HCT116 (cell line): ENCODE results near the gene HAUS8. TPM values are rescaled to one million over a fixed set of nuclear protein-coding genes. Genes with fewer than 3 reads are reported as not detected.

ENCODE experiments used
- ATAC-seq: fragments of 200-7000 bp; cut with Tn5 transposase; 2 replicates; pipeline ENCODE4 v1.9.1; 2020; ENCODE audit warnings: mild to moderate bottlenecking, moderate library complexity
- BruUV-seq: library from RNA; stranded (reverse); fragments of 400-500 nt; replicated peaks from 2 replicates; lab custom pipeline; 2021; lab: Mats Ljungman, UMichigan
- CTCF ChIA-PET: fragments of 300-600 bp; sonication (Branson Sonifier 250); formaldehyde crosslinking; loops from one replicate; lab custom pipeline; 2021; ENCODE audit warnings: antibody characterized with exemption; lab: Charles Lee
- POLR2A ChIA-PET: fragments of 300-600, 350-600 bp; sonication (Branson Sonifier 250); formaldehyde crosslinking; loops from one replicate; lab custom pipeline; 2021; ENCODE audit warnings: antibody characterized with exemption; lab: Charles Lee
- RAD21 ChIA-PET, 2 experiments: fragments of 300-600 bp; sonication (Branson Sonifier 250); formaldehyde crosslinking; loops; one replicate each; lab custom pipeline; 2023; ENCODE audit warnings: low total read pairs in 2 of 2; ENCODE audit not compliant: uncharacterized antibody in 2 of 2, unreplicated experiment in 2 of 2, low non-redundant PET in 1 of 2; lab: Charles Lee
- DNase-seq: peaks from one replicate; pipeline ENCODE4 v3.0.0-alpha.2; 2010; ENCODE audit warnings: low read depth, low spot score
- H2AFZ ChIP-seq: fragments of 200-600 bp; shearing (Covaris generic), sonication (generic); 2 replicates; pipeline ENCODE4 v1.6.1; 2017; ENCODE audit warnings: low read depth, mixed run types, mixed read lengths, antibody characterized with exemption, low read length; ENCODE audit not compliant: poor library complexity, severe bottlenecking
- H3K27ac ChIP-seq: 2 replicates; pipeline ENCODE4 v1.5.1; 2012; ENCODE audit warnings: low read depth, low read length
- H3K27me3 ChIP-seq: fragments of 200-600 bp; sonication (generic); 2 replicates; pipeline ENCODE4 v1.6.1; 2016; ENCODE audit warnings: mixed run types, low read length, mixed read lengths; ENCODE audit not compliant: insufficient read depth
- H3K36me3 ChIP-seq, 2 experiments: fragments of 200-500 bp in 1 of 2; fragments of 200-600 bp in 1 of 2; sonication (Bioruptor generic) in 1 of 2; sonication (generic) in 1 of 2; 2 replicates each; pipeline versions ENCODE4 v1.5.1 to v1.6.1; 2014 to 2016; ENCODE audit warnings: low read length in 2 of 2, inconsistent platforms in 1 of 2, mixed read lengths in 1 of 2, mixed run types in 1 of 2; ENCODE audit not compliant: insufficient read depth in 2 of 2, control insufficient read depth in 1 of 2
- H3K4me1 ChIP-seq, 2 experiments: fragments of 200-600 bp in 1 of 2; sonication (generic) in 1 of 2; 2 replicates each; pipeline versions ENCODE4 v1.5.1 to v1.6.1; 2012 to 2017; ENCODE audit warnings: low read length in 2 of 2, inconsistent platforms in 1 of 2, mild to moderate bottlenecking in 1 of 2, mixed read lengths in 1 of 2, mixed run types in 1 of 2, moderate library complexity in 1 of 2; ENCODE audit not compliant: insufficient read depth in 2 of 2, control insufficient read depth in 1 of 2
- H3K4me2 ChIP-seq: fragments of 200-600 bp; sonication (generic); 2 replicates; pipeline ENCODE4 v1.6.1; 2017; ENCODE audit warnings: mixed run types, low read length, mixed read lengths
- H3K4me3 ChIP-seq, 2 experiments: fragments of 200-600 bp in 1 of 2; sonication (generic) in 1 of 2; replicated peaks in 1 of 2; 2 replicates each; pipeline ENCODE4 v1.5.1; 2011 to 2016; ENCODE audit warnings: low read length in 2 of 2, control low read depth in 1 of 2, low read depth in 1 of 2, mild to moderate bottlenecking in 1 of 2, mixed read lengths in 1 of 2, mixed run types in 1 of 2
- H3K79me2 ChIP-seq: fragments of 200-600 bp; sonication (generic); 2 replicates; pipeline ENCODE4 v1.6.1; 2017; ENCODE audit warnings: mild to moderate bottlenecking, mixed run types, low read length, moderate library complexity, mixed read lengths; ENCODE audit not compliant: insufficient read depth
- H3K9ac ChIP-seq: fragments of 200-600 bp; sonication (generic); 2 replicates; pipeline ENCODE4 v1.6.1; 2016; ENCODE audit warnings: low read length, mixed read lengths
- H3K9me2 ChIP-seq: fragments of 200-600 bp; sonication (generic), shearing (Covaris generic); 2 replicates; pipeline ENCODE4 v1.6.1; 2017; ENCODE audit warnings: mixed run types, mild to moderate bottlenecking, moderate library complexity; ENCODE audit not compliant: insufficient read depth
- H3K9me3 ChIP-seq, 2 experiments: fragments of 200-500 bp in 1 of 2; fragments of 200-600 bp in 1 of 2; sonication (Bioruptor generic) in 1 of 2; sonication (generic) in 1 of 2; 2 replicates each; pipeline ENCODE4 v1.6.1; 2014 to 2017; ENCODE audit warnings: low read length in 2 of 2, mixed read lengths in 2 of 2, inconsistent platforms in 1 of 2, low read depth in 1 of 2, mild to moderate bottlenecking in 1 of 2, mixed run types in 1 of 2, moderate library complexity in 1 of 2; ENCODE audit not compliant: control insufficient read depth in 1 of 2, insufficient read depth in 1 of 2
- H4K20me1 ChIP-seq: fragments of 200-600 bp; sonication (generic), shearing (Covaris generic); 2 replicates; pipeline ENCODE4 v1.6.1; 2017; ENCODE audit warnings: mixed run types, mild to moderate bottlenecking, moderate library complexity; ENCODE audit not compliant: insufficient read depth
- CBX3 ChIP-seq: IDR thresholded peaks from 2 replicates; pipeline ENCODE4 v1.6.1; 2012; ENCODE audit warnings: low read depth
- EGR1 ChIP-seq: IDR thresholded peaks from 2 replicates; pipeline ENCODE4 v1.6.1; 2012; ENCODE audit warnings: low read depth
- POLR2AphosphoS5 ChIP-seq: IDR thresholded peaks from 2 replicates; pipeline ENCODE4 v1.6.1; 2011; ENCODE audit warnings: mild to moderate bottlenecking, low read depth, low read length, moderate library complexity
- RAD21 ChIP-seq: IDR thresholded peaks from 2 replicates; pipeline ENCODE4 v1.6.1; 2012; ENCODE audit warnings: low read depth, mild to moderate bottlenecking
- intact Hi-C: fragments of 100-400 bp; cut with micrococcal nuclease; formaldehyde crosslinking; loops from 2 replicates; pipeline ENCODE4 v1.10.0; 2022
- total RNA-seq: library from RNA; stranded (reverse); gene quantifications from one replicate; pipeline ENCODE4 v1.2.1, GENCODE V29; 2021; ENCODE audit not compliant: unreplicated experiment
- TF ChIP-seq, protein P1 (sequence below): IDR thresholded peaks from 2 replicates; pipeline ENCODE4 v1.6.1; 2012; ENCODE audit warnings: low read depth

HAUS8 gene
- total RNA-seq, 1 experiment from 2014 or later, result 23.6 TPM

DNA sequence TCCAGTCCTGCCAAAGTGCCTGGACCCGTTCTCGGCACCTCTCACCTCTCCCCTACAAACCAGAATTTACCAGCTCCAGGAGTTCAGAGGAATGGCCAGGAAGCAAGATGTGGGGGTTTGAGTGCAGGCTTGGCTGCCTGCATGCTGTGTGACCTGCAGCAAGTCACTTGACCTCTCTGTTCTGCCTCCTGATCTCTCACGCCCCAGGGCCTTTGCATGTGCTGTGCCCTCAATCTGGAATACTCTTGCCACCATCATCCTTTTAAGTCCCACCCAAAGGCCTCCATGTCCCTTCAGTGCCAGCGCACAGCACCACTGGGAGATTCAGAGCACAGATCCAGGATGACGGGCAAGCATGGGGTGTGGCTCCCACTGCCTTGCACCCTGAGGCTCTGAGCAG lies 43.7 kb upstream of the HAUS8 start:
- Histone ChIP-seq H3K27me3 (no peaks in the 10 kb centered on the region), H3K9me2 (no peaks in the 10 kb centered on the region), H3K9me3 (no peaks in the 10 kb centered on the region), H3K4me3 (no peak overlapping the region), H2AFZ (no peak overlapping the region), H3K4me1 (no peaks in the 10 kb centered on the region), H3K36me3 (no peaks in the 10 kb centered on the region), H3K9ac (no peak overlapping the region), H3K27ac (no peak overlapping the region), H3K79me2 (peaks cover 19% of the 10 kb centered on the region; the same call in 1 of the 2 replicates), H4K20me1 (no peaks in the 10 kb centered on the region), H3K4me2 (no peak overlapping the region)
- intact Hi-C loops, result no loop called here
- BruUV-seq, result no TSS peak
- ATAC-seq (no peak), DNase-seq (no peak)
- POLR2A ChIA-PET, result no interaction called here
- no peak for TF ChIP-seq RAD21
- TF ChIP-seq, protein P1, sequence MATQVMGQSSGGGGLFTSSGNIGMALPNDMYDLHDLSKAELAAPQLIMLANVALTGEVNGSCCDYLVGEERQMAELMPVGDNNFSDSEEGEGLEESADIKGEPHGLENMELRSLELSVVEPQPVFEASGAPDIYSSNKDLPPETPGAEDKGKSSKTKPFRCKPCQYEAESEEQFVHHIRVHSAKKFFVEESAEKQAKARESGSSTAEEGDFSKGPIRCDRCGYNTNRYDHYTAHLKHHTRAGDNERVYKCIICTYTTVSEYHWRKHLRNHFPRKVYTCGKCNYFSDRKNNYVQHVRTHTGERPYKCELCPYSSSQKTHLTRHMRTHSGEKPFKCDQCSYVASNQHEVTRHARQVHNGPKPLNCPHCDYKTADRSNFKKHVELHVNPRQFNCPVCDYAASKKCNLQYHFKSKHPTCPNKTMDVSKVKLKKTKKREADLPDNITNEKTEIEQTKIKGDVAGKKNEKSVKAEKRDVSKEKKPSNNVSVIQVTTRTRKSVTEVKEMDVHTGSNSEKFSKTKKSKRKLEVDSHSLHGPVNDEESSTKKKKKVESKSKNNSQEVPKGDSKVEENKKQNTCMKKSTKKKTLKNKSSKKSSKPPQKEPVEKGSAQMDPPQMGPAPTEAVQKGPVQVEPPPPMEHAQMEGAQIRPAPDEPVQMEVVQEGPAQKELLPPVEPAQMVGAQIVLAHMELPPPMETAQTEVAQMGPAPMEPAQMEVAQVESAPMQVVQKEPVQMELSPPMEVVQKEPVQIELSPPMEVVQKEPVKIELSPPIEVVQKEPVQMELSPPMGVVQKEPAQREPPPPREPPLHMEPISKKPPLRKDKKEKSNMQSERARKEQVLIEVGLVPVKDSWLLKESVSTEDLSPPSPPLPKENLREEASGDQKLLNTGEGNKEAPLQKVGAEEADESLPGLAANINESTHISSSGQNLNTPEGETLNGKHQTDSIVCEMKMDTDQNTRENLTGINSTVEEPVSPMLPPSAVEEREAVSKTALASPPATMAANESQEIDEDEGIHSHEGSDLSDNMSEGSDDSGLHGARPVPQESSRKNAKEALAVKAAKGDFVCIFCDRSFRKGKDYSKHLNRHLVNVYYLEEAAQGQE, result no peak
- RAD21 ChIA-PET, result no interaction called here
- CTCF ChIA-PET, result no interaction called here

DNA sequence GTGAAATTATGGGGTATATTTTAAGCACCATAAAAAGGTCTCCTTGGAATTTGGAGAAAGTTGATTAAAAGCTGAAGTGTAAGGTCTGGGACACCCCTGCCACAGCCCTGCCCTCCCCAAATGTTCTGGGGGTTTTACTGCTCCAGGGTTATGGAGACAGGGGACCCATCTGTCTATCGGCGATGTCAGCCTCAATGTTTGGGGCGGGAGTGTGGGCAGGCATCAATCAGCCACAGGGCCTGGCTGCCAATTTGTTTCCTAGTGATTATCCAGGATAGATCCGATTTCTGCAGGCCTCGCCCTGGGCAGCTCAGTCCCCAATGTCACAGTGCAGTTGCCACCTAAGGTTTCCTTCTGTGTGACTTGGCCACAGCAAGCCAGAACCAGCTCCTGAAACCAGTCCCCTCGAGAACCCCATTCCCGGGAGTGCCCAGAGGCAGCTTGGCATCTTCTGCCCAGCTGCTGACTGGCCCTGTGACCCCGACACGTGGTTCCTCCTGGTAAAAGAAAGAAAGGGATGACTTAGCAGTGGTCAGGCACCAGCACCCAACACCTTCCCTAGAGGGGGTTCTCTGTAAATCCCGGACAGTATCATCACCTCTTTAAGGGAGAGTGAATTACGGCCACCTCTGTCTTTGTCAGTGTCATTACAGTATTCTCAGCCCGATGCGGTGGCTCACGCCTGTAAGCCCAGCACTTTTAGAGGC lies 41.9 kb upstream of the HAUS8 start:
- DNase-seq, result no peak
- BruUV-seq, result no TSS peak
- H3K4me1 ChIP-seq, result no peaks in the 10 kb centered on the region
- no peaks in the 10 kb centered on the region for H3K27me3 ChIP-seq
- no peak overlapping the region for H3K27ac ChIP-seq
- ChIA-PET CTCF (no interaction called here), RAD21 (no interaction called here), POLR2A (no interaction called here)
- peaks cover 36% of the 10 kb centered on the region; the same call in 1 of the 2 replicates for H3K79me2 ChIP-seq
- TF ChIP-seq EGR1, result no peak
- TF ChIP-seq POLR2AphosphoS5, result no peak
- no peak for TF ChIP-seq CBX3
- no peaks in the 10 kb centered on the region for H3K9me3 ChIP-seq
- H3K4me3 ChIP-seq, result no peak overlapping the region
- H3K9me2 ChIP-seq, result no peaks in the 10 kb centered on the region
- H3K9ac ChIP-seq, result no peak overlapping the region
- H3K4me2 ChIP-seq, result no peak overlapping the region
- no peaks in the 10 kb centered on the region; a peak in 1 of 4 replicates for H3K36me3 ChIP-seq
- H4K20me1 ChIP-seq, result no peaks in the 10 kb centered on the region
- no peak for ATAC-seq
- intact Hi-C loops, result no loop called here
- H2AFZ ChIP-seq, result no peak overlapping the region
